Glomerular visceral epithelial cell (primary cell): ENCODE measurements around the gene NLGN4Y.
A peak's percentile ranks its signal among the peaks of the same experiment; 100 is the strongest.
"Not testable (repeated sequence)": the region's sequence is repeated elsewhere in the genome, so short reads cannot be mapped to it uniquely, and the experiment has no call there.

Source experiments
- DNase-seq: peaks from one replicate; pipeline ENCODE4 v3.0.0-alpha.2; 2016; ENCODE audit errors: extremely low spot score

NLGN4Y gene

GRCh38 chrY:14834103-14835060 lies 310.1 kb downstream of the NLGN4Y start:
- peak; percentile 59 for DNase-seq

GRCh38 chrY:14837466-14837865 lies 313.1 kb downstream of the NLGN4Y start:
- DNase-seq: no peak

- DNase-seq: peak; percentile 37
Observed at GRCh38 chrY:14850734-14851133, 326.4 kb downstream of the NLGN4Y start.

- no peak for DNase-seq
Observed at GRCh38 chrY:14860448-14860847, 336.1 kb downstream of the NLGN4Y start.

GRCh38 chrY:14861033-14861432 lies 336.7 kb downstream of the NLGN4Y start:
- not testable (repeated sequence) for DNase-seq

GRCh38 chrY:14871971-14872370 lies 347.6 kb downstream of the NLGN4Y start:
- DNase-seq: no peak
